Upper lobe of left lung (tissue), 4 donors: Measurements from ENCODE around the gene PRDM8.

Experiments used
- CTCF ChIP-seq, 6 experiments: fragments of 450-650 bp in 4 of 6; fragments of 200-600 bp in 2 of 6; sonication (generic) in 2 of 6; IDR thresholded peaks; one replicate each; pipeline ENCODE4 v1.5.1; 2016 to 2019; ENCODE audit warnings: antibody characterized with exemption in 6 of 6
- EP300 ChIP-seq, 4 donors: sonication (generic); formaldehyde crosslinking; IDR thresholded peaks; one replicate each; pipeline ENCODE4 v1.5.1; 2017; ENCODE audit warnings: antibody characterized with exemption in 4 of 4, control low read depth in 2 of 4
- POLR2A ChIP-seq, 4 donors: fragments of 450-650 bp; IDR thresholded peaks; one replicate each; pipeline ENCODE4 v1.5.1; 2016 to 2017; ENCODE audit warnings: antibody characterized with exemption in 4 of 4, mild to moderate bottlenecking in 2 of 4

- TF ChIP-seq POLR2A (IDR thresholded peaks at IDR 0.05) (no peak), CTCF (IDR thresholded peaks at IDR 0.05) (no peak), EP300 (IDR thresholded peaks at IDR 0.05) (no peak)
Measured at GRCh38 chr4:80252427-80252826, 55.1 kb downstream of the PRDM8 start.
